CD4-positive, alpha-beta memory T cell (primary cell): Measurements from ENCODE around the gene SNX14. TPM values are rescaled to one million over a fixed set of nuclear protein-coding genes. Genes with fewer than 3 reads are reported as not detected.

ENCODE experiments used
- CTCF ChIA-PET: fragments of 350-600 bp; sonication (Branson Sonifier 250); formaldehyde crosslinking; loops from one replicate; lab custom pipeline; 2021; ENCODE audit warnings: inconsistent platforms; ENCODE audit not compliant: partially characterized antibody; lab: Charles Lee
- POLR2A ChIA-PET: fragments of 350-600 bp; sonication (Branson Sonifier 250); formaldehyde crosslinking; loops from one replicate; lab custom pipeline; 2021; ENCODE audit not compliant: partially characterized antibody; lab: Charles Lee
- DNase-seq, 5 donors: peaks; one replicate each; pipeline versions ENCODE4 v3.0.0 to v3.0.0-alpha.2; 2020 to 2022; ENCODE audit warnings: mixed read lengths in 1 of 5
- H3K27ac ChIP-seq: one replicate; pipeline ENCODE4 v1.7.0; 2013; ENCODE audit warnings: low read depth, low read length
- H3K27me3 ChIP-seq: 2 replicates; pipeline ENCODE4 v1.7.0; 2013; ENCODE audit warnings: mild to moderate bottlenecking, low read length, moderate library complexity; ENCODE audit not compliant: insufficient read depth
- H3K36me3 ChIP-seq: 2 replicates; pipeline ENCODE4 v1.7.0; 2013; ENCODE audit warnings: mild to moderate bottlenecking, low read length, moderate library complexity; ENCODE audit not compliant: insufficient read depth
- H3K4me1 ChIP-seq: 2 replicates; pipeline ENCODE4 v1.7.0; 2013; ENCODE audit warnings: mild to moderate bottlenecking, low read length, moderate library complexity; ENCODE audit not compliant: insufficient read depth
- H3K4me3 ChIP-seq, 2 donors: one replicate each; pipeline ENCODE4 v1.7.0; 2013; ENCODE audit warnings: low read length in 2 of 2, mild to moderate bottlenecking in 1 of 2
- H3K9me3 ChIP-seq, 2 donors: one replicate each; pipeline ENCODE4 v1.7.0; 2013; ENCODE audit warnings: low read length in 2 of 2, control low read depth in 1 of 2; ENCODE audit not compliant: control insufficient read depth in 1 of 2
- H3K27ac Mint-ChIP-seq, 7 donors: one replicate each; pipeline ENCODE4 v1.8.0; 2020 to 2021; ENCODE audit warnings: mixed read lengths in 7 of 7, mild to moderate bottlenecking in 6 of 7, inconsistent platforms in 3 of 7, moderate library complexity in 3 of 7
- H3K27me3 Mint-ChIP-seq, 2 donors: one replicate each; pipeline ENCODE4 v1.8.0; 2020 to 2021; ENCODE audit warnings: mixed read lengths in 2 of 2
- H3K36me3 Mint-ChIP-seq, 2 donors: one replicate each; pipeline ENCODE4 v1.8.0; 2020 to 2021; ENCODE audit warnings: mixed read lengths in 2 of 2, inconsistent platforms in 1 of 2, mild to moderate bottlenecking in 1 of 2
- H3K4me1 Mint-ChIP-seq, 4 donors: one replicate each; pipeline ENCODE4 v1.8.0; 2020 to 2021; ENCODE audit warnings: mixed read lengths in 4 of 4, mild to moderate bottlenecking in 1 of 4
- H3K4me3 Mint-ChIP-seq, 8 donors: one replicate each; pipeline ENCODE4 v1.8.0; 2020 to 2021; ENCODE audit warnings: mixed read lengths in 8 of 8, mild to moderate bottlenecking in 7 of 8, moderate library complexity in 6 of 8, inconsistent platforms in 3 of 8
- H3K9me3 Mint-ChIP-seq, 8 donors: one replicate each; pipeline ENCODE4 v1.8.0; 2020 to 2021; ENCODE audit warnings: mixed read lengths in 8 of 8, mild to moderate bottlenecking in 5 of 8, inconsistent platforms in 3 of 8, moderate library complexity in 1 of 8
- intact Hi-C: fragments of 100-400 bp; cut with micrococcal nuclease; formaldehyde crosslinking; loops from one replicate; pipeline ENCODE4 v1.15.1; 2023
- polyA plus RNA-seq, 2 donors: library from polyadenylated mRNA; unstranded; fragments of 300-500 nt; fragmentation: Illumina TruSeq; gene quantifications; one replicate each; pipeline ENCODE4 v1.2.3, GENCODE V29; 2021
- total RNA-seq, 2 experiments: library from RNA; stranded (reverse); gene quantifications; one replicate each; pipeline ENCODE4 v1.2.3, GENCODE V29; 2021

The SNX14 gene
- total and polyA plus RNA-seq, 4 experiments from 2014 or later, result 42.6 to 70.3 (median 60.9) TPM

DNA sequence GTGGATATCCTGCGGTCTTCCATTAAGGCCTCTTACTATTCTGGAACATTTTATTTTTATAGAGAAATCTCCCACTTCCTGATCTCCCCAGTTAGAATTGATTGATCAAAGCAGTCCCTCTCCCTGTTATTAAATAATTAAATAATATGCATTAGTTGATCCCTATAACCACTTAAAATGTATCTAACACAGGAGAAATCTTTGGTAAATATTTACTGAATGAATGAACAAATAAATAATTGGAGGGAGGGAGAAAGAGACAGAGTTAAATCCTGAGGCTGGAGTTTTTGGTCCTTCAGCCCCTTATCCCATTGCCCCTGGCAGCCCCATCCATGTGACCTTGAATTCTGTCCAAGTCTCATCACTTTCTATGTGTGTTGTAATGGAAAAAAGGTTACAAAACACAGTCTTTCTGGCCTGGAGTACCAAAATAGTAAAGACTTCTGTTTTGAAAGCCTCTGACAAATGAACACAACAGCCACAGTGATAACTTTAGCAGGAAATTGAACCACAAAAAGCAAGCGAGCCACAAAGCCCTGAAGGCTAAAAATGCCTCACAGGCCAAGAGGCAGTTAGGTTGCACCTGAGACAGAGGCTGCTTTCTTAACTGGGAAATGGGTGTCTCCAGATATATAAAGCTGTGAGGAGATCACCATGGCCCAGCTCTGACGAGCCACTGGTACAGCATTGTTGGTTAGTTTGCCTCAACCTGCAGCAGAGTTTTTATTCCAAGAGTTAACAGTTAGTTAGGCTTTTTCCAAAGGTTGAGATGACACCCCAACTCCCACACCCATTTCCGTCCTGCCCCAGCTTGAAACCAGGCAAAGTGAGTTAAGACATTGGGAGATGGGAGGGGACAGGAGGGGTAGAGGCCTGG lies 132.5 kb downstream of the SNX14 start:
- DNase-seq, result peak in 4 of 5 donors; percentile 23 to 48 (median 37)
- H3K36me3 ChIP-seq, result no peaks in the 10 kb centered on the region
- CTCF ChIA-PET, result interaction anchor here (1.0 to 8.1 kb wide), 2 partner anchors 22 to 61 kb away, joined by 3 to 61 read pairs; no protein-coding TSS in a partner anchor
- POLR2A ChIA-PET, result interaction anchor here (0.8 to 2.4 kb wide), 2 partner anchors 11 to 182 kb away, joined by 4 to 12 read pairs; partner anchors contain the start of genes NT5E and SYNCRIP
- intact Hi-C loops, result no loop called here
- H3K9me3 Mint-ChIP-seq, result no peaks in the 10 kb centered on the region
- H3K27me3 ChIP-seq, result no peaks in the 10 kb centered on the region
- H3K27ac Mint-ChIP-seq, result peak overlapping the region; percentile 13 to 77 (median 48)
- peaks cover 6 to 56% (median 36%) of the 10 kb centered on the region in 4 donors for H3K4me1 Mint-ChIP-seq
- H3K9me3 ChIP-seq, result no peaks in the 10 kb centered on the region
- peaks cover 6 to 15% of the 10 kb centered on the region in 2 donors for H3K27me3 Mint-ChIP-seq
- no peaks in the 10 kb centered on the region for H3K36me3 Mint-ChIP-seq
- no peak overlapping the region for H3K4me3 ChIP-seq
- no peak overlapping the region for H3K27ac ChIP-seq
- H3K4me3 Mint-ChIP-seq, result peak overlapping the region in 5 of 8 donors; percentile 7 to 40 (median 30)
- peaks cover 28% of the 10 kb centered on the region for H3K4me1 ChIP-seq

DNA sequence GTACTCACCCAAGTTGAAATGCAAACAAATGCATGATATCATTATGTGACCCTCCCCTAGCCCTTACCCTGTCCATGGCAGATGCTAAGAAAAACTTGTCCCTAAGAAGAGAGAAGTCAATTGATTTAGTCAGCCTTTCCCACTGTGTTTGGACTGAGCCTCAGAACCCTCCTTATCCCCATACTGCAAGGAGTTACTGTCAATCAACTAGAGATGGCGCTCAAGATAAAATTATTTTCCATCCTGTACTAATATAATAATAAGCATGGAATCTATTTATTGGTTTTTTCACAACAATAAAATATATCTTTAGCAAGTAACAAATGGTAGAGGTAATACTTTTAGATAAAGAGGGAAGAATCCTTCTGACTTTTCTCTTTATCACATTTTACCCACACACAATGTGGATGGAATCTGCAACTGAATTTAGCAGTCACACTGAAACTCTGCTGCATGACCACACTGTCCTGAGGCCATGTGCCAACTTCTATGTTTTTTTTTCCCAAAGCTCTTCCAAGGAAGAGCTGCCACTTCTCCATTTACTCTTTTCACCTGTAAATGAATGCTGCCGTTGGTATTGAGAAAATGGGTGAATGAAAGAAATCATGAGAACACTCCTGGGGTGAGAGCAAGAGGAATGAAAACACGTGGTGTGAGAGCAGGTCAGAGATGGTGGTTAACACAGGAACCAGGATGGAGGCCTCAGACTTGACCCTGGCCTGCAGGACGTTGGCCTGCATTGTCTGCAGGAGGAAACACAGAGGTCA lies 133.3 kb downstream of the SNX14 start:
- CTCF ChIA-PET, result interaction anchor here (8.1 kb wide), 1 partner anchor 22 kb away, joined by 61 read pairs; no protein-coding TSS in a partner anchor
- no peaks in the 10 kb centered on the region for H3K36me3 Mint-ChIP-seq
- no peaks in the 10 kb centered on the region for H3K27me3 ChIP-seq
- peaks cover 28% of the 10 kb centered on the region for H3K4me1 ChIP-seq
- no peaks in the 10 kb centered on the region for H3K9me3 ChIP-seq
- no peak overlapping the region for H3K4me3 ChIP-seq
- H3K36me3 ChIP-seq, result no peaks in the 10 kb centered on the region
- peak overlapping the region in 2 of 8 donors; percentile 10 to 13 for H3K4me3 Mint-ChIP-seq
- H3K4me1 Mint-ChIP-seq, result peaks cover 3 to 49% (median 31%) of the 10 kb centered on the region in 4 donors
- no peaks in the 10 kb centered on the region for H3K9me3 Mint-ChIP-seq
- peak overlapping the region; percentile 5 to 77 (median 50) for H3K27ac Mint-ChIP-seq
- POLR2A ChIA-PET, result no interaction called here
- peaks cover 6 to 15% of the 10 kb centered on the region in 2 donors for H3K27me3 Mint-ChIP-seq
- no peak for DNase-seq
- no peak overlapping the region for H3K27ac ChIP-seq
- intact Hi-C loops, result no loop called here

DNA sequence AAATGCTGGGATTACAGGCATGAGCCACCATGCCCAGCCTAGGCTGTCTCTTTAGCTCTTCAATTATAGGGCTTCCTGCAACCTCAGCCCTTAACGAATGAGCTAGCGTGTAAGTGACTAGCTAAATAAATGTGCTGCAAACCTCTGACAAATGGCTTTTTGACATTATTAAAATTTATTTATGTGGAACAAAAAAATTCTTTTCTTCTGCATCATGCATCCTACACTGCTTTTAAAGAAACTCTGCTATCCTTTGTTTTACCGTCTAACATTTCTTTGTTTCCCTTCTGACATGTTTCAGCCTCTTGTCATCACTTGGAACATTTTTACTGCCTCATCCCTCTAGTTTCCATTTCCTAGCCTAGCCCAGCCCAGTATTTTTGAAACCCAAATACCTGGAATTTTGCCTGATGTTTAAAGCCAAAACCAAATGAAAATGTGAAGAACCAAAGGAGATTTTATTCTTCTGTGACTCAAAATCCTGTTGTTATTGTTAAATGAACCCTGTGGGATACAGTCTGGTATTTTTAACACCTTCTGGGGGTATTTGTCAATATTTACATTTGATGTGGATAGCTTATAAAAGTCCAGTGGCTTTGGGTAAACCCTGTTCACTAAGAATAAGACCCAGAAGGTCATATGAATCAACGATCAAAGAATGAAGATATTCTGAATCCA lies 134.3 kb downstream of the SNX14 start:
- peaks cover 3 to 41% (median 23%) of the 10 kb centered on the region in 4 donors for H3K4me1 Mint-ChIP-seq
- no peak overlapping the region for H3K27ac ChIP-seq
- no peak for DNase-seq
- H3K4me3 ChIP-seq, result no peak overlapping the region
- H3K9me3 ChIP-seq, result no peaks in the 10 kb centered on the region
- intact Hi-C loops, result no loop called here
- CTCF ChIA-PET, result interaction anchor here (0.8 to 8.1 kb wide), 2 partner anchors 23 to 28 kb away, joined by 4 to 61 read pairs; no protein-coding TSS in a partner anchor
- POLR2A ChIA-PET, result no interaction called here
- no peaks in the 10 kb centered on the region for H3K9me3 Mint-ChIP-seq
- no peaks in the 10 kb centered on the region for H3K36me3 Mint-ChIP-seq
- no peak overlapping the region for H3K4me3 Mint-ChIP-seq
- no peaks in the 10 kb centered on the region for H3K36me3 ChIP-seq
- peak overlapping the region in 2 of 7 donors; percentile 9 to 48 for H3K27ac Mint-ChIP-seq
- peaks cover 24% of the 10 kb centered on the region for H3K4me1 ChIP-seq
- peaks cover 6 to 15% of the 10 kb centered on the region in 2 donors for H3K27me3 Mint-ChIP-seq
- no peaks in the 10 kb centered on the region for H3K27me3 ChIP-seq

- peaks cover 24% of the 10 kb centered on the region for H3K4me1 ChIP-seq
- H3K4me3 ChIP-seq, result no peak overlapping the region
- CTCF ChIA-PET, result interaction anchor here (8.1 kb wide), 1 partner anchor 24 kb away, joined by 61 read pairs; no protein-coding TSS in a partner anchor
- Mint-ChIP-seq H3K27me3 (peaks cover 9 to 15% of the 10 kb centered on the region in 2 donors), H3K4me3 (no peak overlapping the region), H3K27ac (peak overlapping the region in 1 of 7 donors; percentile 48), H3K4me1 (peaks cover 3 to 38% (median 21%) of the 10 kb centered on the region in 4 donors), H3K9me3 (no peaks in the 10 kb centered on the region), H3K36me3 (no peaks in the 10 kb centered on the region)
- H3K9me3 ChIP-seq, result no peaks in the 10 kb centered on the region
- no peak overlapping the region for H3K27ac ChIP-seq
- H3K36me3 ChIP-seq, result no peaks in the 10 kb centered on the region
- POLR2A ChIA-PET, result no interaction called here
- no peaks in the 10 kb centered on the region for H3K27me3 ChIP-seq
- DNase-seq, result no peak
- intact Hi-C loops, result no loop called here
Measured at GRCh38 chr6:85458782-85459181, 134.9 kb downstream of the SNX14 start.

- intact Hi-C loops, result no loop called here
- Histone ChIP-seq H3K27ac (no peak overlapping the region), H3K4me1 (peaks cover 24% of the 10 kb centered on the region), H3K27me3 (no peaks in the 10 kb centered on the region), H3K36me3 (no peaks in the 10 kb centered on the region), H3K9me3 (no peaks in the 10 kb centered on the region), H3K4me3 (no peak overlapping the region)
- Mint-ChIP-seq H3K9me3 (no peaks in the 10 kb centered on the region), H3K27me3 (peaks cover 9 to 15% of the 10 kb centered on the region in 2 donors), H3K27ac (peak overlapping the region in 1 of 7 donors; percentile 8), H3K4me3 (peak overlapping the region in 2 of 8 donors; percentile 1 to 13), H3K36me3 (no peaks in the 10 kb centered on the region), H3K4me1 (peaks cover 3 to 37% (median 20%) of the 10 kb centered on the region in 4 donors)
- ChIA-PET CTCF (interaction anchor here (8.1 kb wide), 1 partner anchor 24 kb away, joined by 61 read pairs; no protein-coding TSS in a partner anchor), POLR2A (interaction anchor here (1.0 kb wide), 1 partner anchor 9 kb away, joined by 3 read pairs; the partner anchor contains the start of gene NT5E)
- no peak for DNase-seq
Measured at GRCh38 chr6:85458184-85458583, 135.5 kb downstream of the SNX14 start.

DNA sequence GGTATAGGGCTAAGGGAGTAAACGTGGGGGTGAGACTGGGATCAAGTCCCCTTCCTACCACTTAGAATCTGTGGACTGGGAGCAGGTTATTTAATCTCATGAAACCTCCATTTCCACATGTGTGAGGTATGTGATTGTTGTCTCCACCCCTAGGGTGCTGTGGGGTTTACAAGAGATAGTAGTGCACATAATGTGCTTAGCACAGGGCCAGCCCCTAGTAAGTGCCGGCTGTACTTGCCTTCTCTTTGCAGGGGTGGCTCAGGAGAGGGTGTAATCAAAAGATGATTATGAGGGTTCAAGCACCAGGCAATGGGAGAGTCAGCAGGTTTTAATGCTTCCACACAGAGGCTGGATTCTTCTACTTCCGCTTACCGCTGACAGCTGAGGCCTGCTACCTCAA lies 136.9 kb downstream of the SNX14 start:
- Histone ChIP-seq H3K4me1 (peaks cover 17% of the 10 kb centered on the region), H3K4me3 (no peak overlapping the region), H3K9me3 (no peaks in the 10 kb centered on the region), H3K36me3 (no peaks in the 10 kb centered on the region), H3K27me3 (no peaks in the 10 kb centered on the region), H3K27ac (no peak overlapping the region)
- POLR2A ChIA-PET, result no interaction called here
- no peaks in the 10 kb centered on the region for H3K9me3 Mint-ChIP-seq
- intact Hi-C loops, result no loop called here
- peaks cover 13 to 21% of the 10 kb centered on the region in 2 donors for H3K27me3 Mint-ChIP-seq
- peak overlapping the region in 1 of 8 donors; percentile 4 for H3K4me3 Mint-ChIP-seq
- no peaks in the 10 kb centered on the region for H3K36me3 Mint-ChIP-seq
- H3K4me1 Mint-ChIP-seq, result peaks cover 3 to 29% (median 14%) of the 10 kb centered on the region in 4 donors
- DNase-seq, result no peak
- CTCF ChIA-PET, result interaction anchor here (8.1 kb wide), 1 partner anchor 26 kb away, joined by 61 read pairs; no protein-coding TSS in a partner anchor
- no peak overlapping the region for H3K27ac Mint-ChIP-seq
